Right forelimb (tissue), 1 donor: ENCODE data around the gene LTBP1.
"Not testable (repeated sequence)": the region's sequence is repeated elsewhere in the genome, so short reads cannot be mapped to it uniquely, and the experiment has no call there.

Source experiments
- DNase-seq: peaks from one replicate; pipeline ENCODE4 v3.0.0-alpha.2; 2018

The LTBP1 gene

GRCh38 chr2:32946314-32947075, at the start of gene LTBP1:
Gene LTBP1 (plus strand): TSS chr2:32946953. CDS start chr2:32947325, 372 bp downstream.
- peak; percentile 82 for DNase-seq

- DNase-seq, result no peak
These were observed 46.3 kb upstream of the LTBP1 start for GRCh38 chr2:32900246-32900973.

- no peak for DNase-seq
These were observed 45.4 kb upstream of the LTBP1 start for GRCh38 chr2:32901313-32901712.

- DNase-seq, result no peak
These were observed 44.6 kb upstream of the LTBP1 start for GRCh38 chr2:32902174-32902573.

GRCh38 chr2:32902986-32903385, 43.8 kb upstream of the LTBP1 start:
- DNase-seq, result no peak

GRCh38 chr2:32904074-32904473, 42.7 kb upstream of the LTBP1 start:
- DNase-seq, result no peak

- no peak for DNase-seq
These were observed 42.0 kb upstream of the LTBP1 start for GRCh38 chr2:32904751-32905150.

GRCh38 chr2:32905270-32905669, 41.5 kb upstream of the LTBP1 start:
- no peak for DNase-seq

GRCh38 chr2:32910883-32911598, 35.7 kb upstream of the LTBP1 start:
- no peak for DNase-seq

- DNase-seq, result no peak
These were observed 31.1 kb upstream of the LTBP1 start for GRCh38 chr2:32915694-32916093.

- DNase-seq, result no peak
These were observed 28.0 kb upstream of the LTBP1 start for GRCh38 chr2:32918774-32919173.

GRCh38 chr2:32919901-32920300, 26.9 kb upstream of the LTBP1 start:
- not testable (repeated sequence) for DNase-seq

GRCh38 chr2:32921486-32921885, 25.3 kb upstream of the LTBP1 start:
- DNase-seq, result not testable (repeated sequence)

GRCh38 chr2:32922501-32922900, 24.3 kb upstream of the LTBP1 start:
- no peak for DNase-seq

- DNase-seq, result no peak
These were observed 23.6 kb upstream of the LTBP1 start for GRCh38 chr2:32923109-32923508.

- no peak for DNase-seq
These were observed 21.4 kb upstream of the LTBP1 start for GRCh38 chr2:32925283-32925815.

- DNase-seq, result no peak
These were observed 20.6 kb upstream of the LTBP1 start for GRCh38 chr2:32925976-32926707.

- no peak for DNase-seq
These were observed 20.1 kb upstream of the LTBP1 start for GRCh38 chr2:32926708-32927084.

GRCh38 chr2:32930436-32930835, 16.3 kb upstream of the LTBP1 start:
- DNase-seq, result no peak

- DNase-seq, result no peak
These were observed 15.2 kb upstream of the LTBP1 start for GRCh38 chr2:32931519-32931918.

GRCh38 chr2:32931945-32932709, 14.6 kb upstream of the LTBP1 start:
- no peak for DNase-seq
